Measurements from ENCODE around the gene C1orf232. TPM values are rescaled to one million over a fixed set of nuclear protein-coding genes. Genes with fewer than 3 reads are reported as not detected.

C1orf232 gene
- total RNA-seq, 1 donor from 2014 or later, result not detected

GRCh38 chr1:26187882-26188281 lies 19.1 kb upstream of the C1orf232 start:
- DNase-seq (ENCODE audit: low spot score, unreplicated experiment), result no peak
- Mint-ChIP-seq H3K4me1 (ENCODE audit: low read depth) (no peaks in the 10 kb centered on the region), H3K9me3 (ENCODE audit: low read depth) (no peaks in the 10 kb centered on the region), H3K27ac (no peak overlapping the region), H3K27me3 (no peaks in the 10 kb centered on the region), H3K36me3 (ENCODE audit: insufficient read depth) (peaks cover 12% of the 10 kb centered on the region), H3K4me3 (ENCODE audit: low read depth) (no peak overlapping the region)
- TF ChIP-seq CTCF (IDR thresholded peaks at IDR 0.05; ENCODE audit: unreplicated experiment), result no peak

- Mint-ChIP-seq H3K27me3 (no peaks in the 10 kb centered on the region), H3K27ac (no peak overlapping the region), H3K4me3 (ENCODE audit: low read depth) (no peak overlapping the region), H3K9me3 (ENCODE audit: low read depth) (no peaks in the 10 kb centered on the region), H3K4me1 (ENCODE audit: low read depth) (no peaks in the 10 kb centered on the region), H3K36me3 (ENCODE audit: insufficient read depth) (peaks cover 13% of the 10 kb centered on the region)
- DNase-seq (ENCODE audit: low spot score, unreplicated experiment), result no peak
- TF ChIP-seq CTCF (IDR thresholded peaks at IDR 0.05; ENCODE audit: unreplicated experiment), result no peak
These were observed 16.1 kb upstream of the C1orf232 start for GRCh38 chr1:26184883-26185282.

GRCh38 chr1:26184086-26184485 lies 15.3 kb upstream of the C1orf232 start:
- H3K9me3 Mint-ChIP-seq (ENCODE audit: low read depth), result no peaks in the 10 kb centered on the region
- peaks cover 9% of the 10 kb centered on the region for H3K36me3 Mint-ChIP-seq (ENCODE audit: insufficient read depth)
- no peaks in the 10 kb centered on the region for H3K4me1 Mint-ChIP-seq (ENCODE audit: low read depth)
- H3K4me3 Mint-ChIP-seq (ENCODE audit: low read depth), result no peak overlapping the region
- no peak for TF ChIP-seq CTCF (IDR thresholded peaks at IDR 0.05; ENCODE audit: unreplicated experiment)
- no peaks in the 10 kb centered on the region for H3K27me3 Mint-ChIP-seq
- no peak overlapping the region for H3K27ac Mint-ChIP-seq
- no peak for DNase-seq (ENCODE audit: low spot score, unreplicated experiment)

GRCh38 chr1:26182383-26182696 lies 13.6 kb upstream of the C1orf232 start:
- no peaks in the 10 kb centered on the region for H3K9me3 Mint-ChIP-seq (ENCODE audit: low read depth)
- peaks cover 6% of the 10 kb centered on the region for H3K4me1 Mint-ChIP-seq (ENCODE audit: low read depth)
- H3K27me3 Mint-ChIP-seq, result no peaks in the 10 kb centered on the region
- H3K4me3 Mint-ChIP-seq (ENCODE audit: low read depth), result no peak overlapping the region
- no peak overlapping the region for H3K27ac Mint-ChIP-seq
- DNase-seq (ENCODE audit: low spot score, unreplicated experiment), result no peak
- no peak for TF ChIP-seq CTCF (IDR thresholded peaks at IDR 0.05; ENCODE audit: unreplicated experiment)
- peaks cover 9% of the 10 kb centered on the region for H3K36me3 Mint-ChIP-seq (ENCODE audit: insufficient read depth)

GRCh38 chr1:26181586-26182382 lies 13.0 kb upstream of the C1orf232 start:
- Mint-ChIP-seq H3K9me3 (ENCODE audit: low read depth) (no peaks in the 10 kb centered on the region), H3K4me1 (ENCODE audit: low read depth) (peaks cover 8% of the 10 kb centered on the region), H3K27me3 (no peaks in the 10 kb centered on the region), H3K27ac (no peak overlapping the region), H3K36me3 (ENCODE audit: insufficient read depth) (peaks cover 6% of the 10 kb centered on the region), H3K4me3 (ENCODE audit: low read depth) (no peak overlapping the region)
- TF ChIP-seq CTCF (IDR thresholded peaks at IDR 0.05; ENCODE audit: unreplicated experiment), result no peak
- no peak for DNase-seq (ENCODE audit: low spot score, unreplicated experiment)

All from progenitor cell of endocrine pancreas (in vitro differentiated cells).